Activated CD4-positive, alpha-beta T cell treated with anti-CD3 and anti-CD28 coated beads, Interleukin-2, amount 50 U/mL, for 24 hours (primary cell): Measurements from ENCODE around the gene USF2.
A peak's percentile ranks its signal among the peaks of the same experiment; 100 is the strongest.

Experiments used
- DNase-seq, 2 donors: peaks; one replicate each; pipeline ENCODE4 v3.0.0-alpha.2; 2020; ENCODE audit warnings: low read depth in 1 of 2, low spot score in 1 of 2

The USF2 gene

DNA sequence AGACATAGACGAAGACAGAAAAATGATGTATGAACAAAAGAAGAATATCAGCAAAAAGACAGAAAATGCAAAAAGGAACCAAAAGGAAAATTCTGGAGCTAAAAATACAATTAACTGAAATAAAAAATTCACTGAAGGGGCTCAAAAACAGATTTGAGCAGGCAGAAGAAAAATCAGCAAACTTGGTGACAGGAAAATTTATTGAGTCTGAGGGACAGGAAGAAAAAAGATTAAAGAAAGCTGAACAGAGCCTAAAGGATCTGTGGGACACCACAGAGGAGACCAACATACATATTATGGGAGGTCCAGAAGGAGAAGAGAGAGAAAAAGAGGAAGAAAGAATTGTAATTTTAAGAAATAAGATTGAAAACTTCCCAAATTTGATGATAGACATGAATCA lies 27.3 kb upstream of the USF2 start:
- DNase-seq = no peak

- no peak for DNase-seq
Measured at GRCh38 chr19:35246466-35247092, 22.2 kb upstream of the USF2 start.

- peak in 1 of 2 donors; percentile 30 for DNase-seq
Measured at GRCh38 chr19:35247526-35248309, 21.0 kb upstream of the USF2 start.

GRCh38 chr19:35248310-35249145 lies 20.2 kb upstream of the USF2 start, which contains the start of gene LSR:
Gene LSR, plus strand, starts transcription at chr19:35249002. Its CDS starts 21 bp downstream, at chr19:35249023.
- DNase-seq = peak in 1 of 2 donors; percentile 49

DNA sequence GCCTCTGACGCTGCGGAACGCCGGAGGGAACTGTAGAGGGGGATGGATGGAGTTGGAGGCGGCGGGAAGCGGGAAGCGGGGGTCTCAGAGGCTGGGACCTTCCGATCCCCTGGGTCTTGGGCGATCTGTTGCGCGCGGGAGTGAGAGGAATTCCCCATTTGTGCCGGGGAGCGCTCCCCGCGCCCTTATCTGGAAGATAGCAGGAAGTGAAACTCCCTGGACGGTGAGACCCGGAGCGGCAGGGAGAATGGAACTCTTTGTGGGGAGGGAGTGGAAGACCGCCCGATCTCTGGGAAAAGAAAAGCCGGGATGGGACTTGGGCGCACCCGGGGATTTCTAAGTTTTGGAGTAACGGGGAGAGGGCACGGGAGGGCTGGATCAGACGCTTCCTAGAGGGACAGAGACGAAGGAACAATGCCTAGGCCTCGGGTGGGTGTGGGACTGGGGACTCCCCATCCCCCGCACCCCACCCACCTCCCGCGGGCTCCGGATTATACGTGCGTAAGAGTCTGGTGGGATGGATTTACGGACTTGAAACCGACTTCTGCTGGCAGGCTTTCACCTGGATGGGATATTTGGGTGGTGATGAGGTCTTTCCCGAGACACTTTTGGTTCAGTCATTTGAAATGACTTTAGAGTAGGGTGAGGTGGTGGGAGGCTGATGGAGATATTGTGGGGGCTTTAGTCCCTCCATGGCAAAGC lies 19.5 kb upstream of the USF2 start:
- no peak for DNase-seq

DNA sequence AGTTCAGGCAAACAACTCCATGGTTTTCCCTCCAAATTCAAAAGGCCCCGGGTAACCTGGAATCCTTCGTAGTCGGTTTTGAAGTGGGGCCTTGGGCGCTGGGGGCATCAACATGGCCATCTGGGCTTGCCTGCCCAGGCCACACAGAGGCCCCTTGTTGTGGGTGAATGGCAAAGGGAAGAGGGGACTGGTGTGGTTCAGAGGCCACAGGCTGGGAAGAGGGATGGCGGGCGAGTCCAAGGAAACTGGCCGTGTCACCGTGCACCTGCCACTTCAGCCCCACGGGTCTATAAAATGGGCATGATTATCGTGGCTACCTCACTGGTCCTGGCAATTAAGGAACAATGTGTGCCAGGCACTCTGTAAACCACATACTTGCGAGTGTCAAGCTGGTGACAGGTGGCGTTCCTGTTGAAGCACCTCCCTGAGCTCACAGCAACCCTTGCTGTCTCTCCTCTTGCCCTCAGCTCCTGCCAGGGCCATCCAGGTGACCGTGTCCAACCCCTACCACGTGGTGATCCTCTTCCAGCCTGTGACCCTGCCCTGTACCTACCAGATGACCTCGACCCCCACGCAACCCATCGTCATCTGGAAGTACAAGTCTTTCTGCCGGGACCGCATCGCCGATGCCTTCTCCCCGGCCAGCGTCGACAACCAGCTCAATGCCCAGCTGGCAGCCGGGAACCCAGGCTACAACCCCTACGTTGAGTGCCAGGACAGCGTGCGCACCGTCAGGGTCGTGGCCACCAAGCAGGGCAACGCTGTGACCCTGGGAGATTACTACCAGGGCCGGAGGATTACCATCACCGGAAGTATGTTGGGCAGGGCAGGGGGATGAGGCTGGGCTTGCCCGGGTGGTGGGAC lies 18.7 kb upstream of the USF2 start:
- DNase-seq = no peak

GRCh38 chr19:35251456-35251855 lies 17.3 kb upstream of the USF2 start:
- no peak for DNase-seq

GRCh38 chr19:35253316-35254286 lies 15.2 kb upstream of the USF2 start:
- DNase-seq = no peak

- no peak for DNase-seq
Measured at GRCh38 chr19:35254341-35255297, 14.1 kb upstream of the USF2 start.

GRCh38 chr19:35256566-35256965 lies 12.2 kb upstream of the USF2 start:
- no peak for DNase-seq

GRCh38 chr19:35257113-35257461 lies 11.7 kb upstream of the USF2 start:
- no peak for DNase-seq

DNA sequence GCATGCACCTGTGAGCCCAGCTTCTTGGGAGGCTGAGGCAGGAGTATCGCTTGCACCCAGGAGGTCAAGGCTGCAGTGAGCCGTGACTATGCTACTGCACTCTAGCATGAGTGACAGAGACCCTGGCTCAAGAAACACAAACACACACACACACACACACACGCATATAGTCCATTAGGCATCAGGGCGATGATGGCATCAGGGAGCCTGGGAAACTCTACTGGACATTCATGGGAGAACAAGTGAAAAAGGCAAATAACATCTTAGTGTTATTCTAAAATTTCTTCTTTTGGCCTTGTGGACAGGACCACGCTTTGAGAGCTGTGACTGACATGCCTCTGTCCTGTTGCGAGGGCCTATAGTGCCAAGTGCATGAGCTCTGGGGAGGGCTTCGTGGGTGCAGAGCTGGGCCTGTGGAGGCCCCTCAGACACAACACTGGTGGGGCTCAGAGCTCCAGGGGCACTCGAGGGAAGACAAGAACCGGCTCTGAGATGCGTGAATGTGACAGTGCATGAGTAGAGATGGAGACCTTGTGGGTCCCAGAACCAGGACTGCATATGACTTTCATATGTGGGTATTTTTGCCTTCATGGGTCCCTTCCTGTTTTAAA lies 8.0 kb upstream of the USF2 start:
- no peak for DNase-seq

DNA sequence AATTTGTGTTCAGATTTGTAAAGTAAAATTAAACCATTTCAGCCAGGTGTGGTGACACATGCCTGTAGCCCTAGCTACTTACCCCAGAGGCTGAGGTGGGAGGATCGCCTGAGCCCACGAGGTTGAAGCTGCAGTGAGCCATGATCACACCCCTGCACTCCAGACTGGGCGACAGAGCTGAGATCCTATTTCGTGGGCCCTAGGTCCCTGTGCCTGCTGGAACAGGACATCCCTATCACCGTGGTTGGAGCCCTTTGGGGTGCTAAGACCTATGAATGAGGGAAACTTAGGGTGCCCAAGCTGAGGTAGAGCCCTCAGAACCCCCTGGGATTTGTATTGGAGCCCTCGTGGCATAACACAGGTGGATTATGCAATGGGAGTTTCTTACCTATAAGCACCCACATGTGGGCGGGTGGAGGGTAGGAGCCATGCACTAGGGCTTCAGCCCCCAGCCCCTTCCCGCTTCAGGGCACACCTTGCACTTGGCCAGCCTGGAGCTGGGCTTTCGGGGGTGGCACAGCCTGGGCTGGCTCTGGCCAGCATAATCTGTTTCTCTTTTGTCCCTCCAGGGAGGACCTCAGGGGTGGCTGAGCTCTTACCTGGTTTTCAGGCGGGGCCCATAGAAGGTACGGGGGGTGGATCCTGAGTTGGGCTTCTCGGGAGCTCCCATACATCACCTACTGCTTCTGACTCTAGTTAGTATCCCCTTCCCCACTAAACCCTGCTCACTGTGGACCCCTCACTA lies 7.2 kb upstream of the USF2 start:
- no peak for DNase-seq

DNA sequence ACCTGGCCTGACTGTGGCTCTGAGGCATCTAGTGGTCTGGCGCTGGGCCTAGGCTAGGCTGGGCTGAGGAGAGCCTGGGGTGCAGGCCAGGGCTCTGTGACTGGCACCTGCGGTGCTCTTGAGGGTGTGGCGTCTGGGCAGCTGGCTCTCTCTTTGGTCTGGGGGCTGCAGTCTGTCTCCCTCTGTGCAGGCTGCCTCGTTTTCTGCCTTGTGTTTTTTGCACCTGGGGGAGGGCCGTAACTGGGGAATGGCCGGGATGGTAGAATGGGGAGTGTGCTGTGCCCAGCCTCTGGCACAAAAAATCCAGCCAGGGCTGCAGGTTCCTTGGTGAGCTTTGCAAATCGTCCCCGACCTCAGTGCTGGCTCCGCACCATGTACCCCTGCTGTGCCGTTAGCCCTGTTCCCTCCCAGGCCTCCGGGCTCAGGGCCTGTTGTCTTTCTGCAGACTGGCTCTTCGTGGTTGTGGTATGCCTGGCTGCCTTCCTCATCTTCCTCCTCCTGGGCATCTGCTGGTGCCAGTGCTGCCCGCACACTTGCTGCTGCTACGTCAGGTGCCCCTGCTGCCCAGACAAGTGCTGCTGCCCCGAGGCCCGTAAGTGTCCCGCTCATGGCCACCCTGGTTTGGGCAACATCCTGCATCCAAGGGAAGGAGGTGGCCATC lies 6.5 kb upstream of the USF2 start:
- no peak for DNase-seq

DNA sequence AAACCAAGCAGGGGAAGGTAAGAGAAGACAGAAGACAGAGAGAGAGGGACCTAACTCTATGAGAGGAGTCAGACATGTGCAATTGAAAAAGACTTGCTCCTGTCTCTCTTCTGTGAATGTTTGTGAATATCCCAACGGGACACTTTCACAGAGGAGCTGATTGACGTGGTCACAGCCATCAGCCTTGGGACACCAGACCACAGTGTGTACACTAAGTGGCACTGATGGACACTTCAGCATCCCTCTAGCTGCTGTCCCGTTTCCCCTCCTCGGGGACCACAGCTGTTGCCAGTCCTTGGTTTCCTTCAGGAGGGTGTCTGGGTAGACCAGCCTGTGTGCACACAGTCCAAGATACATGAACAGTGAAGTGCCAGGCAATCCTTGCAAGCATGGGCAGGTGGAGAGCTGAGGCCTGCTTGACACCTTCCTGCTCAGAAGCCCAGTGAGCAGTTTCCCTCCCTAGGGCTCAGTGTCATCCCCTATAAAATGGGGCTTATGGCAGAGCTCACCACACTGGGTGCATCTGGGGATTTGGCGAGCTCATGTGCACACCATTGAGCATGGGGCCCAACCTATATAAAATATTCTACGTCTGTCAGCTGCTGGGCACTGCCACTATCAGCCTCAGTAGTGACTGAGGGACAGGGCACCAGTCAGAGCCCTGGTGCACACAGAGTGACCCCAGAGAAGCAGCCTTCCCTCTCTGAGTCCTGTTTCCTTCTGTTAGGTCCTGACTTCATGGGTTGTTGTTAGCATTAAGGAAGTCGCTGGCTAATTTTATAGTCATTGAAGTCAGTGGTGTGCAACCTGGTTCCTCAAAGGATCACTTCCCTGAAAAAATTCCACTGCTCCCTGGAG lies 4.3 kb upstream of the USF2 start:
- DNase-seq = no peak
